ENCODE measurements around the gene HLA-DOB. TPM values are rescaled to one million over a fixed set of nuclear protein-coding genes. Genes with fewer than 3 reads are reported as not detected.

HLA-DOB gene
- total and polyA plus RNA-seq, 10 of the 15 experiments (the other 5 are each of a cell fraction or from before 2014, with no cell fraction given): 27.4 to 79.1 (median 37.0) TPM

DNA sequence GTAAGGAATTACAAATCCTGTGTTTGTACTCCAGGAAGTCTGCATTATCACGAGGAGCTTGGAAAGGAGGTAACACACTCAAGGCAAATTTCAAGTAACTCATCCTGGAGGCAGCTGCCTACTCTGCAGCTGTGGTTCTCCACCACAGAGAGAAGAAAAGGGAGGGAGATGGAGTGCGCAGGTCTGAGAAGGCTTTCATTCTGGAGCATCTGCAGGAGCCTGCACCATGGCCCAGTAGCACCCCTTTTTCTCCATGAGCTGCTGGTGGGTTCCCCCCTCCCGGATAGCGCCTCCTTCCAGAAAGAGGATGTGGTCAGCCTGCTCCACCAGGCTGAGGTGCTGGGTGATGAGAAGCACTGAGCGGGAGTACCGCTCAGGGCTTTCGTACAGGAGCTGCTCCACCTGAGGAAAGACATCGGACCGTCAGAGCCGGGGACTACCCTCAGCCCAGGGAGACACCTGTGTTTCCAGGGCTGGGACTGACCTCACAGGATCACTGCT lies 28.6 kb upstream of the HLA-DOB start (continued):
- TF ChIP-seq, protein P1, sequence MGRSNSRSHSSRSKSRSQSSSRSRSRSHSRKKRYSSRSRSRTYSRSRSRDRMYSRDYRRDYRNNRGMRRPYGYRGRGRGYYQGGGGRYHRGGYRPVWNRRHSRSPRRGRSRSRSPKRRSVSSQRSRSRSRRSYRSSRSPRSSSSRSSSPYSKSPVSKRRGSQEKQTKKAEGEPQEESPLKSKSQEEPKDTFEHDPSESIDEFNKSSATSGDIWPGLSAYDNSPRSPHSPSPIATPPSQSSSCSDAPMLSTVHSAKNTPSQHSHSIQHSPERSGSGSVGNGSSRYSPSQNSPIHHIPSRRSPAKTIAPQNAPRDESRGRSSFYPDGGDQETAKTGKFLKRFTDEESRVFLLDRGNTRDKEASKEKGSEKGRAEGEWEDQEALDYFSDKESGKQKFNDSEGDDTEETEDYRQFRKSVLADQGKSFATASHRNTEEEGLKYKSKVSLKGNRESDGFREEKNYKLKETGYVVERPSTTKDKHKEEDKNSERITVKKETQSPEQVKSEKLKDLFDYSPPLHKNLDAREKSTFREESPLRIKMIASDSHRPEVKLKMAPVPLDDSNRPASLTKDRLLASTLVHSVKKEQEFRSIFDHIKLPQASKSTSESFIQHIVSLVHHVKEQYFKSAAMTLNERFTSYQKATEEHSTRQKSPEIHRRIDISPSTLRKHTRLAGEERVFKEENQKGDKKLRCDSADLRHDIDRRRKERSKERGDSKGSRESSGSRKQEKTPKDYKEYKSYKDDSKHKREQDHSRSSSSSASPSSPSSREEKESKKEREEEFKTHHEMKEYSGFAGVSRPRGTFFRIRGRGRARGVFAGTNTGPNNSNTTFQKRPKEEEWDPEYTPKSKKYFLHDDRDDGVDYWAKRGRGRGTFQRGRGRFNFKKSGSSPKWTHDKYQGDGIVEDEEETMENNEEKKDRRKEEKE (IDR thresholded peaks at IDR 0.05): no peak
- TF ChIP-seq, protein P2, sequence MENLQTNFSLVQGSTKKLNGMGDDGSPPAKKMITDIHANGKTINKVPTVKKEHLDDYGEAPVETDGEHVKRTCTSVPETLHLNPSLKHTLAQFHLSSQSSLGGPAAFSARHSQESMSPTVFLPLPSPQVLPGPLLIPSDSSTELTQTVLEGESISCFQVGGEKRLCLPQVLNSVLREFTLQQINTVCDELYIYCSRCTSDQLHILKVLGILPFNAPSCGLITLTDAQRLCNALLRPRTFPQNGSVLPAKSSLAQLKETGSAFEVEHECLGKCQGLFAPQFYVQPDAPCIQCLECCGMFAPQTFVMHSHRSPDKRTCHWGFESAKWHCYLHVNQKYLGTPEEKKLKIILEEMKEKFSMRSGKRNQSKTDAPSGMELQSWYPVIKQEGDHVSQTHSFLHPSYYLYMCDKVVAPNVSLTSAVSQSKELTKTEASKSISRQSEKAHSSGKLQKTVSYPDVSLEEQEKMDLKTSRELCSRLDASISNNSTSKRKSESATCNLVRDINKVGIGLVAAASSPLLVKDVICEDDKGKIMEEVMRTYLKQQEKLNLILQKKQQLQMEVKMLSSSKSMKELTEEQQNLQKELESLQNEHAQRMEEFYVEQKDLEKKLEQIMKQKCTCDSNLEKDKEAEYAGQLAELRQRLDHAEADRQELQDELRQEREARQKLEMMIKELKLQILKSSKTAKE (IDR thresholded peaks at IDR 0.05; ENCODE audit: low read depth, poor library complexity, severe bottlenecking): no peak
- no peak for TF ChIP-seq NFXL1 (IDR thresholded peaks at IDR 0.05; ENCODE audit: borderline replicate concordance)
- TF ChIP-seq KDM1A (IDR thresholded peaks at IDR 0.05; ENCODE audit: borderline replicate concordance): no peak
- TF ChIP-seq EZH2 (IDR thresholded peaks at IDR 0.05; ENCODE audit: borderline replicate concordance, control insufficient read depth, low read depth, low read length): no peak
- TF ChIP-seq, protein P3, sequence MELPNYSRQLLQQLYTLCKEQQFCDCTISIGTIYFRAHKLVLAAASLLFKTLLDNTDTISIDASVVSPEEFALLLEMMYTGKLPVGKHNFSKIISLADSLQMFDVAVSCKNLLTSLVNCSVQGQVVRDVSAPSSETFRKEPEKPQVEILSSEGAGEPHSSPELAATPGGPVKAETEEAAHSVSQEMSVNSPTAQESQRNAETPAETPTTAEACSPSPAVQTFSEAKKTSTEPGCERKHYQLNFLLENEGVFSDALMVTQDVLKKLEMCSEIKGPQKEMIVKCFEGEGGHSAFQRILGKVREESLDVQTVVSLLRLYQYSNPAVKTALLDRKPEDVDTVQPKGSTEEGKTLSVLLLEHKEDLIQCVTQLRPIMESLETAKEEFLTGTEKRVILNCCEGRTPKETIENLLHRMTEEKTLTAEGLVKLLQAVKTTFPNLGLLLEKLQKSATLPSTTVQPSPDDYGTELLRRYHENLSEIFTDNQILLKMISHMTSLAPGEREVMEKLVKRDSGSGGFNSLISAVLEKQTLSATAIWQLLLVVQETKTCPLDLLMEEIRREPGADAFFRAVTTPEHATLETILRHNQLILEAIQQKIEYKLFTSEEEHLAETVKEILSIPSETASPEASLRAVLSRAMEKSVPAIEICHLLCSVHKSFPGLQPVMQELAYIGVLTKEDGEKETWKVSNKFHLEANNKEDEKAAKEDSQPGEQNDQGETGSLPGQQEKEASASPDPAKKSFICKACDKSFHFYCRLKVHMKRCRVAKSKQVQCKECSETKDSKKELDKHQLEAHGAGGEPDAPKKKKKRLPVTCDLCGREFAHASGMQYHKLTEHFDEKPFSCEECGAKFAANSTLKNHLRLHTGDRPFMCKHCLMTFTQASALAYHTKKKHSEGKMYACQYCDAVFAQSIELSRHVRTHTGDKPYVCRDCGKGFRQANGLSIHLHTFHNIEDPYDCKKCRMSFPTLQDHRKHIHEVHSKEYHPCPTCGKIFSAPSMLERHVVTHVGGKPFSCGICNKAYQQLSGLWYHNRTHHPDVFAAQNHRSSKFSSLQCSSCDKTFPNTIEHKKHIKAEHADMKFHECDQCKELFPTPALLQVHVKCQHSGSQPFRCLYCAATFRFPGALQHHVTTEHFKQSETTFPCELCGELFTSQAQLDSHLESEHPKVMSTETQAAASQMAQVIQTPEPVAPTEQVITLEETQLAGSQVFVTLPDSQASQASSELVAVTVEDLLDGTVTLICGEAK (IDR thresholded peaks at IDR 0.05; ENCODE audit: borderline replicate concordance): no peak
- TF ChIP-seq IRF4 (IDR thresholded peaks at IDR 0.05; ENCODE audit: low read depth, low read length): no peak
- TF ChIP-seq, protein P4, sequence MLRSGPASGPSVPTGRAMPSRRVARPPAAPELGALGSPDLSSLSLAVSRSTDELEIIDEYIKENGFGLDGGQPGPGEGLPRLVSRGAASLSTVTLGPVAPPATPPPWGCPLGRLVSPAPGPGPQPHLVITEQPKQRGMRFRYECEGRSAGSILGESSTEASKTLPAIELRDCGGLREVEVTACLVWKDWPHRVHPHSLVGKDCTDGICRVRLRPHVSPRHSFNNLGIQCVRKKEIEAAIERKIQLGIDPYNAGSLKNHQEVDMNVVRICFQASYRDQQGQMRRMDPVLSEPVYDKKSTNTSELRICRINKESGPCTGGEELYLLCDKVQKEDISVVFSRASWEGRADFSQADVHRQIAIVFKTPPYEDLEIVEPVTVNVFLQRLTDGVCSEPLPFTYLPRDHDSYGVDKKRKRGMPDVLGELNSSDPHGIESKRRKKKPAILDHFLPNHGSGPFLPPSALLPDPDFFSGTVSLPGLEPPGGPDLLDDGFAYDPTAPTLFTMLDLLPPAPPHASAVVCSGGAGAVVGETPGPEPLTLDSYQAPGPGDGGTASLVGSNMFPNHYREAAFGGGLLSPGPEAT (IDR thresholded peaks at IDR 0.05; ENCODE audit: low read depth): peak; percentile 26; the same call in 1 of the 2 replicates
- TF ChIP-seq, protein P5, sequence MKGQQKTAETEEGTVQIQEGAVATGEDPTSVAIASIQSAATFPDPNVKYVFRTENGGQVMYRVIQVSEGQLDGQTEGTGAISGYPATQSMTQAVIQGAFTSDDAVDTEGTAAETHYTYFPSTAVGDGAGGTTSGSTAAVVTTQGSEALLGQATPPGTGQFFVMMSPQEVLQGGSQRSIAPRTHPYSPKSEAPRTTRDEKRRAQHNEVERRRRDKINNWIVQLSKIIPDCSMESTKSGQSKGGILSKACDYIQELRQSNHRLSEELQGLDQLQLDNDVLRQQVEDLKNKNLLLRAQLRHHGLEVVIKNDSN (IDR thresholded peaks at IDR 0.05; ENCODE audit: borderline replicate concordance, extremely low read length, insufficient read depth, low read depth, low read length): no peak
- TF ChIP-seq EGR1 (IDR thresholded peaks at IDR 0.05; ENCODE audit: borderline replicate concordance in 1 of 2, low read depth in 2 of 2, low read length in 2 of 2): no peak
- no peak for TF ChIP-seq CBX3 (IDR thresholded peaks at IDR 0.05; ENCODE audit: borderline replicate concordance, low read depth)
- TF ChIP-seq, protein P6, sequence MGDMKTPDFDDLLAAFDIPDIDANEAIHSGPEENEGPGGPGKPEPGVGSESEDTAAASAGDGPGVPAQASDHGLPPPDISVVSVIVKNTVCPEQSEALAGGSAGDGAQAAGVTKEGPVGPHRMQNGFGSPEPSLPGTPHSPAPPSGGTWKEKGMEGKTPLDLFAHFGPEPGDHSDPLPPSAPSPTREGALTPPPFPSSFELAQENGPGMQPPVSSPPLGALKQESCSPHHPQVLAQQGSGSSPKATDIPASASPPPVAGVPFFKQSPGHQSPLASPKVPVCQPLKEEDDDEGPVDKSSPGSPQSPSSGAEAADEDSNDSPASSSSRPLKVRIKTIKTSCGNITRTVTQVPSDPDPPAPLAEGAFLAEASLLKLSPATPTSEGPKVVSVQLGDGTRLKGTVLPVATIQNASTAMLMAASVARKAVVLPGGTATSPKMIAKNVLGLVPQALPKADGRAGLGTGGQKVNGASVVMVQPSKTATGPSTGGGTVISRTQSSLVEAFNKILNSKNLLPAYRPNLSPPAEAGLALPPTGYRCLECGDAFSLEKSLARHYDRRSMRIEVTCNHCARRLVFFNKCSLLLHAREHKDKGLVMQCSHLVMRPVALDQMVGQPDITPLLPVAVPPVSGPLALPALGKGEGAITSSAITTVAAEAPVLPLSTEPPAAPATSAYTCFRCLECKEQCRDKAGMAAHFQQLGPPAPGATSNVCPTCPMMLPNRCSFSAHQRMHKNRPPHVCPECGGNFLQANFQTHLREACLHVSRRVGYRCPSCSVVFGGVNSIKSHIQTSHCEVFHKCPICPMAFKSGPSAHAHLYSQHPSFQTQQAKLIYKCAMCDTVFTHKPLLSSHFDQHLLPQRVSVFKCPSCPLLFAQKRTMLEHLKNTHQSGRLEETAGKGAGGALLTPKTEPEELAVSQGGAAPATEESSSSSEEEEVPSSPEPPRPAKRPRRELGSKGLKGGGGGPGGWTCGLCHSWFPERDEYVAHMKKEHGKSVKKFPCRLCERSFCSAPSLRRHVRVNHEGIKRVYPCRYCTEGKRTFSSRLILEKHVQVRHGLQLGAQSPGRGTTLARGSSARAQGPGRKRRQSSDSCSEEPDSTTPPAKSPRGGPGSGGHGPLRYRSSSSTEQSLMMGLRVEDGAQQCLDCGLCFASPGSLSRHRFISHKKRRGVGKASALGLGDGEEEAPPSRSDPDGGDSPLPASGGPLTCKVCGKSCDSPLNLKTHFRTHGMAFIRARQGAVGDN (IDR thresholded peaks at IDR 0.05): 0 out of 2 replicates have a peak, but pooled peaks have one; percentile 54

Data from GM12878 (cell line).